ENCODE data around the gene IRF2BP2. TPM values are rescaled to one million over a fixed set of nuclear protein-coding genes. Genes with fewer than 3 reads are reported as not detected.

IRF2BP2 gene
- total and polyA plus RNA-seq, 2 of the 13 experiments (the other 11 are each of a cell fraction or from before 2014, with no cell fraction given): 140 to 147 TPM

- TF ChIP-seq TRIM24 (CRISPR knock-in tag; IDR thresholded peaks at IDR 0.05): no peak
- TF ChIP-seq, protein P1, sequence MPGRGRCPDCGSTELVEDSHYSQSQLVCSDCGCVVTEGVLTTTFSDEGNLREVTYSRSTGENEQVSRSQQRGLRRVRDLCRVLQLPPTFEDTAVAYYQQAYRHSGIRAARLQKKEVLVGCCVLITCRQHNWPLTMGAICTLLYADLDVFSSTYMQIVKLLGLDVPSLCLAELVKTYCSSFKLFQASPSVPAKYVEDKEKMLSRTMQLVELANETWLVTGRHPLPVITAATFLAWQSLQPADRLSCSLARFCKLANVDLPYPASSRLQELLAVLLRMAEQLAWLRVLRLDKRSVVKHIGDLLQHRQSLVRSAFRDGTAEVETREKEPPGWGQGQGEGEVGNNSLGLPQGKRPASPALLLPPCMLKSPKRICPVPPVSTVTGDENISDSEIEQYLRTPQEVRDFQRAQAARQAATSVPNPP (CRISPR knock-in tag; IDR thresholded peaks at IDR 0.05): no peak
- no peak for TF ChIP-seq HIVEP1 (CRISPR knock-in tag; IDR thresholded peaks at IDR 0.05)
- no peak for TF ChIP-seq TBL1XR1 (IDR thresholded peaks at IDR 0.05; ENCODE audit: borderline replicate concordance, low read length, partially characterized antibody)
- no peak for TF ChIP-seq NCOA1 (CRISPR knock-in tag; IDR thresholded peaks at IDR 0.05)
- TF ChIP-seq REPIN1 (CRISPR knock-in tag; IDR thresholded peaks at IDR 0.05; ENCODE audit: borderline replicate concordance, low read depth): no peak
- TF ChIP-seq CREM (IDR thresholded peaks at IDR 0.05): 0 out of 2 replicates have a peak, but pooled peaks have one; percentile 33
- no peak for TF ChIP-seq CREM (CRISPR knock-in tag; IDR thresholded peaks at IDR 0.05)
- no peak for TF ChIP-seq ZFP90 (CRISPR knock-in tag; IDR thresholded peaks at IDR 0.05; ENCODE audit: borderline replicate concordance)
- TF ChIP-seq, protein P2, sequence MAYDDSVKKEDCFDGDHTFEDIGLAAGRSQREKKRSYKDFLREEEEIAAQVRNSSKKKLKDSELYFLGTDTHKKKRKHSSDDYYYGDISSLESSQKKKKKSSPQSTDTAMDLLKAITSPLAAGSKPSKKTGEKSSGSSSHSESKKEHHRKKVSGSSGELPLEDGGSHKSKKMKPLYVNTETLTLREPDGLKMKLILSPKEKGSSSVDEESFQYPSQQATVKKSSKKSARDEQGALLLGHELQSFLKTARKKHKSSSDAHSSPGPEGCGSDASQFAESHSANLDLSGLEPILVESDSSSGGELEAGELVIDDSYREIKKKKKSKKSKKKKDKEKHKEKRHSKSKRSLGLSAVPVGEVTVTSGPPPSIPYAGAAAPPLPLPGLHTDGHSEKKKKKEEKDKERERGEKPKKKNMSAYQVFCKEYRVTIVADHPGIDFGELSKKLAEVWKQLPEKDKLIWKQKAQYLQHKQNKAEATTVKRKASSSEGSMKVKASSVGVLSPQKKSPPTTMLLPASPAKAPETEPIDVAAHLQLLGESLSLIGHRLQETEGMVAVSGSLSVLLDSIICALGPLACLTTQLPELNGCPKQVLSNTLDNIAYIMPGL (CRISPR knock-in tag; IDR thresholded peaks at IDR 0.05; ENCODE audit: borderline replicate concordance in 1 of 2, low read depth in 1 of 2): no peak
- no peak for TF ChIP-seq GFI1 (CRISPR knock-in tag; IDR thresholded peaks at IDR 0.05; ENCODE audit: borderline replicate concordance)
- TF ChIP-seq CREBL2 (CRISPR knock-in tag; IDR thresholded peaks at IDR 0.05; ENCODE audit: borderline replicate concordance): no peak
- peak; percentile 37 for TF ChIP-seq RARA (CRISPR knock-in tag; IDR thresholded peaks at IDR 0.05)
- no peak for TF ChIP-seq PHF21A (CRISPR knock-in tag; IDR thresholded peaks at IDR 0.05)
- no peak; a peak in 1 of 4 replicates for TF ChIP-seq POLR2A (IDR thresholded peaks at IDR 0.05; ENCODE audit: insufficient read depth in 1 of 2, low read depth in 2 of 2, low read length in 2 of 2)
- no peak for TF ChIP-seq ZSCAN12 (CRISPR knock-in tag; IDR thresholded peaks at IDR 0.05)
- TF ChIP-seq AHR (CRISPR knock-in tag; IDR thresholded peaks at IDR 0.05): no peak
- TF ChIP-seq ZNF143 (CRISPR knock-in tag; IDR thresholded peaks at IDR 0.05): no peak
- TF ChIP-seq KMT2B (CRISPR knock-in tag; IDR thresholded peaks at IDR 0.05): 0 out of 2 replicates have a peak, but pooled peaks have one; percentile 24
- peak; percentile 74 for TF ChIP-seq POLR2G (IDR thresholded peaks at IDR 0.05; ENCODE audit: low read depth, low read length)
- no peak for TF ChIP-seq CBX2 (IDR thresholded peaks at IDR 0.05; ENCODE audit: low read depth, low read length)
- no peak for TF ChIP-seq CBX2 (CRISPR knock-in tag; IDR thresholded peaks at IDR 0.05; ENCODE audit: low read depth)
These were observed 8.5 kb downstream of the IRF2BP2 start (continued) for GRCh38 chr1:234601301-234602017.

Data from HepG2 (cell line).